ENCODE results near the gene CFAP90. TPM values are rescaled to one million over a fixed set of nuclear protein-coding genes. Genes with fewer than 3 reads are reported as not detected.
A peak's percentile ranks its signal among the peaks of the same experiment; 100 is the strongest.

The CFAP90 gene
- total and polyA plus RNA-seq, 4 donors, result 13.0 to 29.8 (median 15.6) TPM

GRCh38 chr5:7813576-7813975 lies 37.4 kb downstream of the CFAP90 start:
- DNase-seq (peak in 1 of 3 donors; percentile 7), ATAC-seq (ENCODE audit: insufficient read depth, low FRiP score) (no peak)
- H3K27me3 ChIP-seq (ENCODE audit: control insufficient read depth in 3 of 3, insufficient read depth in 3 of 3, low read length in 2 of 3), result no peaks in the 10 kb centered on the region
- no peak overlapping the region for H3K27ac ChIP-seq (ENCODE audit: low read depth in 1 of 2, low read length in 1 of 2)
- H3K4me3 ChIP-seq, result no peak overlapping the region
- H3K4me1 ChIP-seq (ENCODE audit: control insufficient read depth in 5 of 5, insufficient read depth in 5 of 5, low read length in 5 of 5), result peaks cover 0 to 2% (median 0%) of the 10 kb centered on the region in 5 donors
- H3K9me3 ChIP-seq (ENCODE audit: control insufficient read depth in 4 of 4, insufficient read depth in 3 of 4, low read length in 3 of 4), result no peaks in the 10 kb centered on the region
- TF ChIP-seq CTCF (IDR thresholded peaks at IDR 0.05; ENCODE audit: control extremely low read depth, extremely low read depth), result no peak
- no peaks in the 10 kb centered on the region for H3K36me3 ChIP-seq (ENCODE audit: control insufficient read depth in 4 of 4, insufficient read depth in 4 of 4, low read length in 4 of 4)
- WGBS, 2 donors, result 45 to 53% methylated on average over 3 of the region's 3 CpGs
- H3K9ac ChIP-seq (ENCODE audit: insufficient read depth in 1 of 2, low read length in 2 of 2), result no peak overlapping the region

- Histone ChIP-seq H3K9me3 (ENCODE audit: control insufficient read depth in 4 of 4, insufficient read depth in 3 of 4, low read length in 3 of 4) (no peaks in the 10 kb centered on the region), H3K27ac (ENCODE audit: low read depth in 1 of 2, low read length in 1 of 2) (no peak overlapping the region), H3K4me3 (no peak overlapping the region), H3K4me1 (ENCODE audit: control insufficient read depth in 5 of 5, insufficient read depth in 5 of 5, low read length in 5 of 5) (peaks cover 0 to 2% (median 0%) of the 10 kb centered on the region in 5 donors), H3K9ac (ENCODE audit: insufficient read depth in 1 of 2, low read length in 2 of 2) (no peak overlapping the region), H3K27me3 (ENCODE audit: control insufficient read depth in 3 of 3, insufficient read depth in 3 of 3, low read length in 2 of 3) (no peaks in the 10 kb centered on the region), H3K36me3 (ENCODE audit: control insufficient read depth in 4 of 4, insufficient read depth in 4 of 4, low read length in 4 of 4) (no peaks in the 10 kb centered on the region)
- 37 to 43% methylated on average over 2 of the region's 2 CpGs for WGBS, 2 donors
- ATAC-seq (ENCODE audit: insufficient read depth, low FRiP score) (no peak), DNase-seq (no peak)
- no peak for TF ChIP-seq CTCF (IDR thresholded peaks at IDR 0.05; ENCODE audit: control extremely low read depth, extremely low read depth)
Observed at GRCh38 chr5:7813007-7813406, 37.9 kb downstream of the CFAP90 start.

- Histone ChIP-seq H3K36me3 (ENCODE audit: control insufficient read depth in 4 of 4, insufficient read depth in 4 of 4, low read length in 4 of 4) (no peaks in the 10 kb centered on the region), H3K27ac (ENCODE audit: low read depth in 1 of 2, low read length in 1 of 2) (no peak overlapping the region), H3K27me3 (ENCODE audit: control insufficient read depth in 3 of 3, insufficient read depth in 3 of 3, low read length in 2 of 3) (no peaks in the 10 kb centered on the region), H3K9me3 (ENCODE audit: control insufficient read depth in 4 of 4, insufficient read depth in 3 of 4, low read length in 3 of 4) (no peaks in the 10 kb centered on the region), H3K4me3 (no peak overlapping the region), H3K4me1 (ENCODE audit: control insufficient read depth in 5 of 5, insufficient read depth in 5 of 5, low read length in 5 of 5) (peaks cover 0 to 2% (median 0%) of the 10 kb centered on the region in 5 donors), H3K9ac (ENCODE audit: insufficient read depth in 1 of 2, low read length in 2 of 2) (no peak overlapping the region)
- no peak for DNase-seq
- 38 to 53% methylated on average over 5 of the region's 5 CpGs for WGBS, 2 donors
- no peak for ATAC-seq (ENCODE audit: insufficient read depth, low FRiP score)
- TF ChIP-seq CTCF (IDR thresholded peaks at IDR 0.05; ENCODE audit: control extremely low read depth, extremely low read depth), result no peak
Observed at GRCh38 chr5:7811715-7812114, 39.2 kb downstream of the CFAP90 start.

- Histone ChIP-seq H3K9ac (ENCODE audit: insufficient read depth in 1 of 2, low read length in 2 of 2) (no peak overlapping the region), H3K36me3 (ENCODE audit: control insufficient read depth in 4 of 4, insufficient read depth in 4 of 4, low read length in 4 of 4) (no peaks in the 10 kb centered on the region), H3K4me1 (ENCODE audit: control insufficient read depth in 5 of 5, insufficient read depth in 5 of 5, low read length in 5 of 5) (no peaks in the 10 kb centered on the region), H3K27ac (ENCODE audit: low read depth in 1 of 2, low read length in 1 of 2) (no peak overlapping the region), H3K27me3 (ENCODE audit: control insufficient read depth in 3 of 3, insufficient read depth in 3 of 3, low read length in 2 of 3) (no peaks in the 10 kb centered on the region), H3K9me3 (ENCODE audit: control insufficient read depth in 4 of 4, insufficient read depth in 3 of 4, low read length in 3 of 4) (no peaks in the 10 kb centered on the region), H3K4me3 (no peak overlapping the region)
- ATAC-seq (ENCODE audit: insufficient read depth, low FRiP score) (no peak), DNase-seq (no peak)
- WGBS, 2 donors, result 87 to 92% methylated on average over 4 of the region's 4 CpGs
- no peak for TF ChIP-seq CTCF (IDR thresholded peaks at IDR 0.05; ENCODE audit: control extremely low read depth, extremely low read depth)
Observed at GRCh38 chr5:7808998-7809397, 41.9 kb downstream of the CFAP90 start.

Measured in lung (tissue), 12 donors.